NCI-H2029 treated with DMSO at 0.1 percent for 48 hours (cell line): ENCODE results near the gene UGDH.
"Not testable (repeated sequence)": the region's sequence is repeated elsewhere in the genome, so short reads cannot be mapped to it uniquely, and the experiment has no call there.

Source experiments
- DNase-seq: peaks from one replicate; lab custom pipeline; 2025; lab: John Stamatoyannopoulos, UW

Gene UGDH

DNA sequence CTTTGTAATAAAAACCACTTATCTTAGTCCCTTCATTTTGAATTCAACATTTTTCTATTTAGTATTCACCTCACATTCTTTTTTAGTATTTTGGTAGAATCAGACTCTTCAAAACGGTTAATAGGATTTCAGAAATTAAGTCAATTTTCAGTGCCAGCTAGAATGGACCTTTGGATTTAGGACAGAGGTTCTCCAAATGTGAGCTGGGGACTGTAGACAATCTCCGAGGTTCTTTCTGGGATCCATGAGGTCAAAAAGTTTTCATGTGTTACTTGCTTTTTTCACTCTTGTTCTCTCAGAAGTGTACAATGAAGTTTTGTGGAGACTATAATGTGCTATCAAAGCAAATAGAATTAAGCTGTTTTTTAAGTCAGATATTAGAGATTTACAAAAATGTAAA lies 2.3 kb upstream of the UGDH start:
- no peak for DNase-seq

DNA sequence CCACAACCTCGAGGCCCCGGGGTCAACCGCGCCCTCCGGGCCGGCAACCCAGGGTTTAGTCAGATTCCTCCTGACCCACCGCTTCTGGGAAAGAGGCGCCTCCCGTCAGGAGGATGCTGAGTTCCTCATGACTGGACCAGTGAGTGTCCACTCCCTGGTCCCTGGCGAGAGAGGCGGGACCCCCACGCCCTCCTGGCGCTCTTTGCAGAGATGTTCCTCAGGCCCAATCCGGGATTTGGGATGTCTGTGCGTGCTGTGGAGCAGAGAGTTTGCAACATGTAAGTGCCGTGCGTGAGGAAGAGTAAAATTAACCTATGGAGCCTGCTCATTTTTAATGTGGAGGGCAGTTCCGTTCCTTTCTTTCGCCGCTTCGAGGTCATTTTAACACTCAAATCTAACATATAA lies 824 bp upstream of the UGDH start:
- DNase-seq, result no peak

DNA sequence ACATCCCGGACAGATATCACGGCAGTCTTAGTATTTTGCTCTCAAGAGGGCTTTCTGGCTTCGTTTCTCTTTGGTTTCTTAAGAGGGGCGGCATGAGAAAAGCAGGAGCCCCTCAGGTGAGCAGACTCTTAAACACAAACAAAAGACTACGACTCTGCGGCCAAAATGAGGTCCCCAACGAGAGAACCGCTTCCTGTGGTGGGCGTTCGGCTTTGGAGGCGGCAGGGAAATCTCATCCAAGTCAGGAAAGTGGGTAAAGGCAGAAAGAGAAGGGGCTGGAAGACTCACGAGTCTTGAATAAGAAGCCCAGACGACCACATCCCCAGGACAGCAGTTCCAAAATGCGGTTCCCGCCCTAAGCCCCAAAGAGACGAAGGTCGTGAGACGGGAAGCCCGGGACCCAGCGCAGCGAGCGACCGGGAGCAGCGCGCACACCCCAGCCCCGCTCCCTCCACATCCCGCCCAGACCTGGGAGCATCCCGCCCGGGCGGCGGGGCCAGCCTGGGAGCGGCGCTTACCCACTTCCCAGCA lies 409 bp downstream of the UGDH start:
- DNase-seq, result no peak

DNA sequence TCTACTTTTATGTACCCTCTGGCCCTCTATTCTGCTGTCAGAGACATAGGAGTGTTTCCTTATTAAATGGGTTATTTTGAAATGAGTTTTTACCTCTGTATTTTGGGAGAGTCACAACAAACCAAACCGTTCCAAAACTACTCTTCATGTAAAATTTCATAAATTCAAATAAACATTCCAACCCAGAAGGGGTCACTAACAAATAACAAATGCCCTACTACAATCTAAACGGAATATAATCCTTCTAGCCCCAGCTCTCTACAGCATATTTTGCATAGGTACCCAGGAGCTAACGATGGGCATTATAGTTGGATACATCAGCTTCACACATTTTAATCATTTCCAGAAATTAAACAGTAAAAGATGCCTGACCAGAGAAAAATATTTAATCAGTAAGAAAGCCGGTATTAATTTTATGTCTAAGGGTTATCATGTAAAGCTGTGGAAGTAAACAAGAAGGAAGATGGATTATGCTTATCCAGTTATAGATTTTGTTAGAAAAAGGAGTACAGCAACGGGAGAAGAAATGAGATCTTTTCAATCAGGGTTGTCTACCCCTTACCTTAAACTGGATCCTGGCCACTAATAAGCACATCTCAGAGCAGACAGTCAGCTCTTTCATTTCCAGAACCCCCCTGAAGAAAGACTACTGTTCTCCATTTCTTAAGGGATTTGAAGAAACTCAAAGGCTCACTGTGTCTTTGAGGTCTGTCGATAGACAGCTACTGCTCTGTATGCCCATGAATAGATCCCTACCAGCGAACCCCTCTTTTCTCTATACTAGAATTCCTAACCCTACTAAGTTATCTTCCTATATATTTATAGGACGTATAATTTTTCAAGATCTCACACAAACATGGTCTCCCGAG lies 1.2 kb downstream of the UGDH start:
- DNase-seq, result no peak

DNA sequence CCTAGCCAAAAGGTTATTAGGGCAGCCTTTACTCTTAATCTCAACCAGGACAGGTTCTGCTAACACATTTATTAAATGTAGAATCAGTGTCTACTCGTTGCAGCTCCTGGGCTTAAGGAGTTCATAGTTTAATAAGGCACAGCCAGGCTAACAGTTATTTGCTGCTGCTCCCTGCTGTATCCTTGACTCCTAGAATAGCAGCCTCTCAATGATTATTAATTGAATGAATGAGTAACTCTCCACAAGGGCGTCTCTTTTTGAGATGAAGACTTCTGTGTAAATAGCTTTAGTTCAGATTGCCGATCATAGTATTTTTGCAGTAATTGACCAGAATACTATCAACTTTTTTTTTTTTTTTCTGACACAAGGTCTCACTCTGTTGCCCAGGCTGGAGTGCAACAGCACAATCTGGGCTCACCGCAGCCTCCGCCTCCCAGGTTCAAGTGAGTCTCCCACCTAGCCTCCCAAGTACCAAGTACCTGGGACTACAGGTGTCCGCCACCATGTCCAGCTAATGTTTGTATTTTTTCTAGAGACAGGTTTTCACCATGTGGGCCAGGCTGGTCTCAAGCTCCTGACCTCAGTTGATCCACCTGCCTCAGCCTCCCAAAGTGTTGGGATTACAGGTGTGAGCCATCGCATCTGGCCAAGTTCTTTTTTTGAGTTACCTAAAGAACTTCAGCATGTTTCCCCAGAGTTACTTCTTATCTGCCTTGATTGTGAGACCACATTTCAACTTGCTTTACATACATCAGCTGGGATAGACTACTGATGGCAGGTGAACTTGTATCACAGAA lies 2.9 kb downstream of the UGDH start:
- no peak for DNase-seq

DNA sequence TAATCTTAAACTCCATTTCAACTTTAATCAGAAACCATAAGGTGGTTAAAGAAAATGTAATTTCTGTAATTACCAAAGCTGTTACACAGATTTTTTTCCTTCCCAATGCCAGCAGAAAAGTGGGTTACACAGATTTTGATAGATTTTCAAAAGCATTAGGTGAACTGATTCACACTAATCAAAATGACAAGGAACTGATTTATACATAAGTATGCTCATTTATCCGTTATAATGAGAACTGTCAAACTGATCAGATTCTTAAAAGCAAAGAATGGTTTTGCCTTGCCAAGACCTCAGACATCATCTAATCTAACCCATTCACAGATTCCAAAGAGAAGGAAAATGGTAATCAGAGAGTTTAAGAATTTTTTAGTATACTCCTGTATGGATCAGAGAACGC lies 5.2 kb downstream of the UGDH start:
- no peak for DNase-seq

DNA sequence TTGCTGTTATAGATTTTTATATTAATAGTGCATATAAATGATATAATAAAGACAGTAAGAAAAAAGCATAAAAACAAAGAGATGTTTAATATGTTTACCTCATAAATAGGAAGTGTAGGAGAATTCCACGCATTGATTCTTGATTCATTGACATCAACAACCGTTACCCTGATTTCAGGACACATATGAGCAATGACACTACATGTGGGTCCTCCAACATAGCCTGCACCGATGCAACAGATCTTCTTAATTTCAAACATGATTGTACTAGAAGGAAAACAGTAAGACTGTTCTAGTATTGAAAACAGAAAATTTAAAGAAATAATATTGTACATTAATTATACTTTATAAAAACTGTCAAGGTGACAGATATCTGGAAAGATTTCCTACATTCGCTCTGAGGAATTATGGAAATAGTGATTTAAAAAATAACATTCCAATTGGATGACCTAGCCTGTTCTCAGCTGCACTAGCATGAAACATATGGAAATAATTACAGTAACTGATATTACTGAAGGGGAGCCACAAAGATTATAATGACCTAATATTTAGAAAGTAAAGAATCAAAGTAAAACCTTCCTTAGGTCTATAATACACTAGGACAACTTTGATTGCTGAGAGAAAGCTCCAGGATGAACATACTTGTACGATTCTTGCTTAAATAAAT lies 5.9 kb downstream of the UGDH start:
- DNase-seq, result no peak

DNA sequence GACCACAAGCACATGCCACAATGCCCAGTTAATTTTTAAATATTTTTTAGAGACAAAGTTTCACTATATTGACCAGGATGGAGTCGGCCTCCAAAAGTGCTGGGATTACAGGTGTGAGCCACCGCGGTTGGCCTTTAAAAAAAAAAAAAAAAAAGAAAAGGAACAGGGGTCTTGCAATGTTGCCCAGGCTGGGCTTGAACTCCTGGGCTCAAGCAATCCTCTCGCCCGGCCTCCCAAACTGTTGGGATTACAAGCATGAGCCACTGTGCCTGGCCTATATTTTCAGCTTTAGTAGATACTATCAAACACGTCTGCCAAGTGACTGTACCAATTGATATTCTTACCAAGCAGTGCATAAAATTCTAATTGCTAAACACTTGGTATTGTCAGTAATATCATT lies 8.8 kb downstream of the UGDH start:
- no peak for DNase-seq

DNA sequence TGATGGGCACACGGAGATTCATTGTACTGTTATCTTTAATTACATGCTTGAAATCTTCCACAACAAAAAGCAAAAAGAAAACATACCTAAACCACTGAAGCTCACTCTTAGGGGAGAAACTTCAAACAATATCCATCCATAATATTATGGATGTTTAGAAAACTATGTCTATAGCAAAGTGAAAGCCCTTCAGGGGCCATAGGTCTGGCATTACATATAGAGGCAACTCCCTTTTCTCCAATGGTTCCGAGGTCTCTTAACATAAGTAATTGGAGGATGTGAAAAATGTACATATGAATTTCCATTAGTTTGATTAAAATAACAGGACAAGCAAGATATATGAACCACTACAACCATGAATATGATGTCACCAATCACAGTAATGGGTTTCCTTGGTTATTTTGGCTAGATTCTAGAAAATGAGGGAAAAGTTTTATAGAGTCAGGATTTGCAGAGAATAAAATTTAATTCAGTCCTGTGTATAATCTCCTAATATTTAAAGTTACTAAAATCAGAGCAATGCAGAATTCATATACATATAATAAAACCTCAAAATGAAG lies 10.8 kb downstream of the UGDH start:
- DNase-seq, result no peak

DNA sequence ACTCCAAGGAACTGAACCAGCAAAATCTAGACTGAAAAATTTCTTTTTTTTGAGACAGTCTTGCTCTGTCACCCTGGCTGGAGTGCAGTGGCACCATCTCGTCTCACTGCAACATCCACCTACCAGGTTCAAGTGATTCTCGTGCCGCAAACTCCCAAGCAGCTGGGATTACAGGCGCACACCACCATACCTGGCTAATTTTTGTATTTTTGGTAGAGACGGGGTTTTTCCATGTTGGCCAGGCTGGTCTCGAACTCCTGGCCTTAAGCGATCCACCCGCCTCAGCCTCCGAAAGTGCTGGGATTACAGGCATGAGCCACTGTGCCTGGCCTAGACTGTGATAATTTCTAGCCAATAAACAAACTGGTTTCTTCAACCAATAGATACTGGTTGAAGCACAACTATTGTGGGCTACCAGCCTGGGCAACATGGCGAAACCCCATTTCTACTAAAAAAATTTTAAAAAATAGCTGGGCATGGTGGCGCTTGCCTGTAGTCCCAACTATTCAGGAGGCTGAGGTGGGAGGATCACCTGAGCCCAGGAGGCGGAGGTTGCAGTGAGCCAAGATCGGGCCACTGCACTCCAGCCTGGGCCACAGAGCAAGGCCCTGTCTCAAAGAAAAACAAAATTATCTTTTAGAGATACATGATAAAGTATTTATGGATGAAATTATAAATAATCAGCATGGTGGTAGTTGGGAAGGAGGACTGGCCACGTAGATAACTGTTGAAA lies 11.4 kb downstream of the UGDH start:
- not testable (repeated sequence) for DNase-seq

DNA sequence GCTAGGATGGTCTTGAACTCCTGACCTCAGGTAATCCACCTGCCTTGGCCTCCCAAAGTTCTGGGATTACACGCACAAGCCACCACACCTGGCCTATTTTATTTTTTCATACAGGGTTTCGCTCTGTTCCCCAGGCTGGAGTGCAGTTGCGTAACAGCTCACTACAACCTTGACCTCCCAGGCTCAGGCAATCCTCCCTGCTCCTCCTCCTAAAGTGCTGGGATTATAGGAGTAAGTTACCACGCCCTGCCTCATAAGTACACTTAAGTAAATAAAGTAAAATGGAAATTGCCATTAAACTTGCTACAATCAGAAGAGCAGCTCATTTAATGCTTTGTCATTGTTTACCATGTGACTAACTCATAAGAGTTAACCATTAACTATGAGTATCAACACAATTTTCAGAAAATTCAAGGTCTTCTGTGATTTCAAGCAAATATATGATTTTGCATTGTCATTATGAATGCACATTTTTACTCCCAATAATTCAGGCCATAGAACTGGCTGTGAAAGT lies 12.3 kb downstream of the UGDH start:
- no peak for DNase-seq

DNA sequence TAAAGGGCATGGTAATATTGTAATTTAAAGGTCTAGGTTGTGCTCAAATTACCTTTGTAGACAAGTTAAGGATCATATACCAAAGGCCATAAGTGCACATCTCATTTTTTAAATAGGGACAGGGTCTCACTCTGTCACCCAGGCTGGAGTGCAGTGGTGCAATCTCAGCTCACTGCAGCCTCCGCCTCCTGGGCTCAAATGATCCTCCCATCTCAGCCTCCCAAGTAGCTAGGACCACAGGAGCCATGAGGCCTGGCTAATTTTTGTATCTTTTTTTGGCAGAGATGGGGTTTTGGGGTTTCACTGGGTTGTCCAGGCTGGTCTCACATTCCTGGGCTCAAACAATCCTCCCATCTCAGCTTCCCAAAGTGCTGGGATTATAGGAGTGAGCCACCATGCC lies 13.0 kb downstream of the UGDH start:
- not testable (repeated sequence) for DNase-seq

DNA sequence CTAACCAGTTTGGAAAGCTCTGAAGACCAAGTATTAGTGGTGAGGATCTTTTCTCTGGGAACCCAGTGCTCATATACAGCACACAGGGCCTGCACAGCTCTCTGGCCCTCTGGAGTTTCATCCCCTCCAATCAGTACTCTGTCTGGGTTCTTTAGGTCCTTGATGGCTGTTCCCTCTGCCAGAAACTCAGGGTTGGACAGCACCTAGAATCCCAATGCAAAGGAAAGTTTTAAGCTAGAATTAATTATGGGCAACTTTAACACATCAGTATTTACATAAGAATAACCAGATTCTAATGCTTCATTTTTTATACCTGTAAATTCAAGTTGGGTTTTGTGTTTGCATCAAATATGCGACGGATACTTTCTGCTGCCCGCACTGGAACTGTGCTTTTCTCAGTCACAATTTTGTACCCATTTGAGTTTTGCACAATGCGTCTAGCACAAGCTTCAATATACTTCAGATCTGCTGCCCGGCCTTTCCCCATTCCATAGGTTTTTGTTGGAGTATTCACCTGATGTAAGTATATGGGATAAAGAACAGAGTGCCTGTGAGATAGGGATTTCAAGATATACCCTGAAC lies 16.8 kb downstream of the UGDH start:
- no peak for DNase-seq

DNA sequence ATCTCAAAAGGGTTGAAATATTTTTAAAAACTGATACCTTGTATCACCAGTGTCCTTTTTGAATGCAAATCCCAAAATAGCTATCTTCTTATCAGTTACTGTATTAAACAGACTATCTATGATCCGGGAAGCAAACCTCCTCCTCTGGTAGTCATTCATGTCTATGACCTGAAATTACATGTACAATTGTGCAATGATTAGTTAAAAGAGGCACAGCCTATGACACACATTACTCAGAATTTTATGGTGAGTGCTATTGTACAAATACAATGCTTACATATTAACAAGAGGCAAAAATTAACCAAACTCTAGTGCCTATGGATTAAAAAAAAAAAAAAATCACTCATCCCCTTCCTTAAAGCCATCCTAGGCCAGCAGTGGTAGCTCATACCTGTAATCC lies 21.7 kb downstream of the UGDH start:
- no peak for DNase-seq

DNA sequence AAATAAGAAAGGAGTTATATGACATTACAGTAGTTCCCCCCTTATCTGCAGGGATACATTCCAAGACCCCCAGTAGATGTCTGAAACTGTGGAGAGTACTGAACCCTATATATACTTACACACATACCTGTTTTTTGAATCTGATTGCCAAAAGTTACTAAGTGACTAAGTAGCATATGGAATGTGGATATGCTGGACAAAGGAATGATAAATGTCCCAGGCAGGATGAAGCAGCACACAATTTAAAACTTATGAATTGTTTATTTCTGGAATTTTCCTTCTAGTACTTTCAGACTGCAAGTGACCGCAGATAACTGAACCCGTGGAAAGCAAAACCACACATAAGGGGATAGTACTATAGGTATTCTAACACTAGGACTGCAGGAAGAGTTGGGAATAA lies 22.7 kb downstream of the UGDH start:
- DNase-seq, result no peak

DNA sequence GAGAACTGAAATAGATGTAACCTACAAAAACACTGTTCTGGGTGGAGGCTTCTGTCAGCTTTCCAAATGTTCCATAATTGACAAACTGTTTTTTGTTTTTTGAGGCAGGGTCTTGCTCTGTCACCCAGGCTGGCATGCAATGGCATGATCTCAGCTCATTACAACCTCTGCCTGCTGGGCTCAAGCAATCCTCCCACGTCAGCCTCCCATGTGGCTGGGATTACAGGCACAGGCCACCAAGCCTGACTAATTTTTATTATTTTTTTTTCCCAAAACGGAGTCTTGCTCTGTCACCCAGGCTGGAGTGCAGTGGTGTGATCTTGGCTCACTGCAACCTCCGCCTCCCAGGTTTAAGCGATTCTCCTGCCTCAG lies 24.6 kb downstream of the UGDH start:
- not testable (repeated sequence) for DNase-seq

DNA sequence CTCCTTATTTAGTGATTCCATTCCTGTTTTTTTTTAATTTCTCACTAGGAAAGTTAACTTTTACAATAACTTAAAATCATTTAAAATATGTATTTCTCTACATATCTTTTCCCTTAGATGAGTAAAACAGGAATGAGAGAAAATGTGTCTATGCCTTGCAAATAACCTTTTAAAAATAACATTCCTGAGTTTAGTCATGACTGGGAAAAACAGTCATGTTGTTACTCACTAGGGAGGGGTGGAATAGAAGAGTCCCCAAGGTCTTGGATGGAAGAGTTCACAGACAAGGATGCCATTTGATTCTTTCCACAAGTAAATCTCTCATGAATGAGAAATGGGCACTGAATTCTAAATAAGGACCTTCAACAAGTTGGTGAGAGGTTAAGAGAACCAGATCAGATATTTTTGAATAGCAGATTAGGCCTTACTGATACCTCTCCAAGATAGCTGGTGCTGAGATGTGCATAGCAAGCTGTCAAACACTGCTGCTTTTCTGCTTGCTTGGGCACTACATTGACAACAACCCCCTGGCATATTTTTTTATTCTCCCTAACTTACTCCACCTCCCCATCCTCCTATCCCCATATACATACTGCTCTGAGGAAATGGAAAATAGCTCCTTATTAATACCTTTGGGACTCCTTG lies 25.1 kb downstream of the UGDH start:
- DNase-seq, result no peak

DNA sequence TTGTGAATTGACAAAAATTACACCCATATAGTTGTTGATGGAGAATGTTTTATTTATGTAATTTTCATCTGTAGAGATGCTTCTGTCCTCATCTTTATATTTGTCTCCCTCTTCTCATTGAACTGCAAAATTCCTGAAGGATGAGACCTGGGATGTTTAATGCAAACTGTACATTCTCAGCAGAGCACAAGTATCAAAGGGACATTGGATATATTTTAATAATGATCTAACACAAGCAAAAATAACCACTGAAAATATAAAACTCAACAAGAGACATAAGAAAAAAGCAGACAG lies 28.6 kb downstream of the UGDH start:
- no peak for DNase-seq

DNA sequence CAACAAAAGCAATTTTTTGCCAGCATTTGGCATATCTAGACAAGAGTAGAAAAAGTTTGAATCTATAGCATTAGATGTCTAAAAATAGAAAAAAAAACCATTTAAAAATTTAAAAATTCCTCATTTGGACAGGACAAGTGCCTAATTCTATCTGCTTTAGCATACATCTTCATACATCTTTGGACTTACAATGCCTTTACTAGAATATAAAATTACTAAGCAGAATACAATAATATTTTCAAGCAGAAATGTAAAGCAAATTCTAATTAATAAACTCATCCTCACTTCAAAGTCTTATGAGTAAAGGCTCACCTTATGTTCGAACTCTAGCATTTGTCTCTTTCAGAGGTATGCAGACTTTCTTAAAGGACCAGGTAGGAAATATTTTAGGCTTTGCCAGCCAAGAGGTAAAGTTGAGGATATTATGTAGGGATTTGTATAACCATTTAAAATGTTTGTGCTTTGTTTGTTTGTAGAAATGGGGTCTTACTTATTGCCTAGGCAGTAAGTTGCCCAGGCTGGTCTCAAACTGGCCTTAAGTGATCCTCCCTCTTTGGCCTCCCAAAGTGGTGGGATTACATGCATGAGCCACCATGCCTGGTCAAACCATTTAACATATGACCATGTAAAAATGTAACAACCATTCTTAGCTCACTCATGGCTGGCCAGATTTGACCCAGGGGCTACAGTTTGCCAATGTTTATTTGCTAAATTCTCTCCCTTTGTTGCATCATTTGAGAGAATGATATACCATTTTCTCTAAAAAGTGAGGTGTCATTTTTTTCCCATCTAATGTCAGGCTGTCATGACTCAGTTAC lies 29.1 kb downstream of the UGDH start:
- no peak for DNase-seq
